ENCODE measurements around the gene SPINK8.

DNA sequence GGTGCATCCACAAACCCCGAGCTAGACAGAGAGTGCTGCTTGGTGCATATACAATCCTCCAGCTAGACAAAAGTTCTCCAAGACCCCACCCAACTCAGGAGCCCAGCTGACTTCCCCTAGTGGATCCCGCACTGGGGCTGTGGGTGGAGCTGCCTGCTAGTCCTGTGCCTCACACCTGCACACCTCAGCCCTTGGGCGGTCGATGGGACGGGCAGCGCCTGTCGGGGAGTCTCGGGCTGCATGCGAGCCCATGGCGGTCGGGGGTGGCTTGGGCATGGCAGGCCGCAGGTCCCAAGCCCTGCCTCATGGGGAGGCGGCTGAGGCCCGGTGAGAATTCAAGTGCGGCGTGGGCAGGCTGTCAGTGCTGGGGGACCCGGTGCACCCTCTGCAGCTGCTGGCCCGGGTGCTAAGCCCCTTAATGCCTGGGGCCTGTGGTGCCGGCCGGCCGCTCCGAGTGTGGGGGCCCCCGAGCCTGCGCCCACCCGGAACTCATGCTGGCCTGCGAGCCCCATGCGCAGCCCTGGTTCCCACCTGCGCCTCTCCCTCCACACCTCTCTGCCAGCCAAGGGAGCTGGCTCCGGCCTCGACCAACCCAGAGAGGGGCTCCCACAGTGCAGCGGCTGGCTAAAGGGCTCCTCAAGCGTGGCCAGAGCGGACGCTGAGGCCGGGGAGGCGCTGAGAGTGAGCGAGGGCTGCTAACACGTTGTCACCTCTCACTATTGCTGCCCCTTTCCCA, 61.5 kb downstream of the SPINK8 start:
- no peak for TF ChIP-seq CTCF (conservative IDR thresholded peaks at IDR 0.05 in 1 of 2, IDR thresholded peaks at IDR 0.05 in 1 of 2; ENCODE audit: low read depth in 1 of 2, low read length in 2 of 2)
- TF ChIP-seq EZH2 (IDR thresholded peaks at IDR 0.05; ENCODE audit: low read length, missing control alignments) = no peak
